PC-3 (cell line): Measurements from ENCODE around the gene KCNK5. TPM values are rescaled to one million over a fixed set of nuclear protein-coding genes. Genes with fewer than 3 reads are reported as not detected.

Experiments
- ATAC-seq: fragments of 200-7000 bp; cut with Tn5 transposase; 2 replicates; pipeline ENCODE4 v1.9.1; 2020; ENCODE audit warnings: mild to moderate bottlenecking, moderate library complexity
- BruUV-seq: library from RNA; stranded (reverse); fragments of 400-500 nt; replicated peaks from 2 replicates; lab custom pipeline; 2021; lab: Mats Ljungman, UMichigan
- CTCF ChIA-PET: fragments of 300-600 bp; sonication (Branson Sonifier 250); formaldehyde crosslinking; loops from one replicate; lab custom pipeline; 2022; ENCODE audit warnings: antibody characterized with exemption; lab: Charles Lee
- POLR2A ChIA-PET: fragments of 300-600 bp; sonication (Branson Sonifier 250); formaldehyde crosslinking; loops from one replicate; lab custom pipeline; 2022; ENCODE audit warnings: antibody characterized with exemption; ENCODE audit not compliant: unreplicated experiment; lab: Charles Lee
- DNase-seq: peaks from one replicate; pipeline ENCODE4 v3.0.0-alpha.2; 2015
- H2AFZ ChIP-seq: fragments of 300-600 bp; sonication (generic); 2 replicates; pipeline ENCODE4 v1.6.0; 2016; ENCODE audit warnings: antibody characterized with exemption, low read length
- H3F3A ChIP-seq: fragments of 300-600 bp; sonication (generic); one replicate; pipeline ENCODE4 v1.6.0; 2017; ENCODE audit warnings: antibody characterized with exemption, low read length, control low read depth, mild to moderate bottlenecking; ENCODE audit not compliant: unreplicated experiment
- H3K27ac ChIP-seq: fragments of 300-600 bp; sonication (generic); 2 replicates; pipeline ENCODE4 v1.5.1; 2016; ENCODE audit warnings: mild to moderate bottlenecking, low read length
- H3K27me3 ChIP-seq: fragments of 300-600 bp; sonication (generic); 2 replicates; pipeline ENCODE4 v1.6.1; 2016; ENCODE audit warnings: low read length, mixed read lengths
- H3K36me3 ChIP-seq: fragments of 300-600 bp; sonication (generic); 2 replicates; pipeline ENCODE4 v1.6.1; 2016; ENCODE audit warnings: low read depth, mixed run types, low read length, mixed read lengths
- H3K4me1 ChIP-seq: fragments of 300-600 bp; sonication (generic); 2 replicates; pipeline ENCODE4 v1.5.1; 2016; ENCODE audit warnings: low read length; ENCODE audit not compliant: insufficient read depth
- H3K4me2 ChIP-seq: fragments of 300-600 bp; sonication (generic); 2 replicates; pipeline ENCODE4 v1.6.0; 2016; ENCODE audit warnings: low read length
- H3K4me3 ChIP-seq: fragments of 300-600 bp; sonication (generic); 2 replicates; pipeline ENCODE4 v1.5.1; 2016; ENCODE audit warnings: mild to moderate bottlenecking, low read length, mixed read lengths
- H3K79me2 ChIP-seq: fragments of 300-600 bp; sonication (generic); 2 replicates; pipeline ENCODE4 v1.6.1; 2017; ENCODE audit warnings: low read length, mixed read lengths
- H3K9ac ChIP-seq: fragments of 300-600 bp; sonication (generic); 2 replicates; pipeline ENCODE4 v1.6.0; 2016; ENCODE audit warnings: mild to moderate bottlenecking, low read length
- H3K9me2 ChIP-seq: fragments of 300-600 bp; sonication (generic); replicated peaks from 2 replicates; pipeline ENCODE4 v1.6.1; 2016; ENCODE audit warnings: mixed run types, low read length, mixed read lengths
- H3K9me3 ChIP-seq: fragments of 300-600 bp; sonication (generic); 2 replicates; pipeline ENCODE4 v1.6.1; 2016; ENCODE audit warnings: low read length, mixed read lengths
- H4K20me1 ChIP-seq: fragments of 300-600 bp; sonication (generic); 2 replicates; pipeline ENCODE4 v1.6.1; 2016; ENCODE audit warnings: low read length, mixed read lengths
- CTCF ChIP-seq: fragments of 300-600 bp; sonication (generic); conservative IDR thresholded peaks from 2 replicates; pipeline ENCODE4 v1.5.1; 2017; ENCODE audit warnings: antibody characterized with exemption, low read depth, mild to moderate bottlenecking, low read length
- EZH2 ChIP-seq: fragments of 300-600 bp; sonication (generic); IDR thresholded peaks from one replicate; pipeline ENCODE4 v1.6.1; 2017; ENCODE audit warnings: antibody characterized with exemption, mild to moderate bottlenecking, low read length; ENCODE audit not compliant: unreplicated experiment
- EZH2phosphoT487 ChIP-seq: fragments of 300-600 bp; sonication (generic); IDR thresholded peaks from 2 replicates; pipeline ENCODE4 v1.6.1; 2018; ENCODE audit warnings: mild to moderate bottlenecking, antibody characterized with exemption, low read length, borderline replicate concordance
- intact Hi-C: fragments of 100-400 bp; cut with micrococcal nuclease; formaldehyde crosslinking; loops from 2 replicates; pipeline ENCODE4 v1.9.0; 2023
- total RNA-seq: library from RNA; depleted of rRNA; stranded (reverse); fragments of >200 nt; gene quantifications from 2 replicates; pipeline ENCODE4 v1.2.3, GENCODE V29; 2014

Gene KCNK5
- total RNA-seq, 1 experiment from 2014 or later: 3.5 TPM

GRCh38 chr6:39184906-39185580 lies 44.2 kb downstream of the KCNK5 start:
- Histone ChIP-seq H3K36me3 (no peaks in the 10 kb centered on the region), H3K27ac (peak overlapping the region; percentile 40), H3K4me1 (peaks cover 18% of the 10 kb centered on the region), H3K79me2 (no peaks in the 10 kb centered on the region), H3K9ac (no peak overlapping the region), H2AFZ (no peak overlapping the region), H3K4me3 (no peak overlapping the region), H3K9me3 (no peaks in the 10 kb centered on the region), H4K20me1 (no peaks in the 10 kb centered on the region), H3K9me2 (no peaks in the 10 kb centered on the region), H3K27me3 (no peaks in the 10 kb centered on the region), H3F3A (no peaks in the 10 kb centered on the region), H3K4me2 (peak overlapping the region; percentile 45)
- ATAC-seq: peak; percentile 55
- DNase-seq: peak; percentile 62
- TF ChIP-seq CTCF (no peak), EZH2 (no peak), EZH2phosphoT487 (no peak)
- intact Hi-C loops: no loop called here
- BruUV-seq: no TSS peak
- CTCF ChIA-PET: no interaction called here
- POLR2A ChIA-PET: no interaction called here

- DNase-seq (no peak), ATAC-seq (no peak)
- Histone ChIP-seq H3K4me1 (peaks cover 14% of the 10 kb centered on the region), H3K4me2 (no peak overlapping the region), H3F3A (no peaks in the 10 kb centered on the region), H3K4me3 (no peak overlapping the region), H3K27me3 (no peaks in the 10 kb centered on the region), H3K9ac (no peak overlapping the region), H4K20me1 (no peaks in the 10 kb centered on the region), H3K36me3 (no peaks in the 10 kb centered on the region), H3K9me3 (no peaks in the 10 kb centered on the region), H3K79me2 (no peaks in the 10 kb centered on the region), H2AFZ (no peak overlapping the region), H3K9me2 (no peaks in the 10 kb centered on the region), H3K27ac (no peak overlapping the region)
- TF ChIP-seq EZH2: no peak
- TF ChIP-seq CTCF: no peak
- no peak for TF ChIP-seq EZH2phosphoT487
- CTCF ChIA-PET: no interaction called here
- POLR2A ChIA-PET: interaction anchor here (0.7 kb wide), 1 partner anchor 35 kb away, joined by 7 read pairs; no protein-coding TSS in a partner anchor
- intact Hi-C loops: no loop called here
- no TSS peak for BruUV-seq
Measured at GRCh38 chr6:39182604-39183003, 46.7 kb downstream of the KCNK5 start.

- ATAC-seq (no peak), DNase-seq (no peak)
- no peaks in the 10 kb centered on the region for H3K9me3 ChIP-seq
- no TSS peak for BruUV-seq
- H3K9ac ChIP-seq: no peak overlapping the region
- no peaks in the 10 kb centered on the region for H3K27me3 ChIP-seq
- H3K4me3 ChIP-seq: no peak overlapping the region
- no peaks in the 10 kb centered on the region for H3K36me3 ChIP-seq
- no peak for TF ChIP-seq EZH2phosphoT487
- TF ChIP-seq EZH2: no peak
- no peak for TF ChIP-seq CTCF
- H2AFZ ChIP-seq: no peak overlapping the region
- no peaks in the 10 kb centered on the region for H4K20me1 ChIP-seq
- CTCF ChIA-PET: no interaction called here
- H3K79me2 ChIP-seq: no peaks in the 10 kb centered on the region
- no peak overlapping the region for H3K27ac ChIP-seq
- no peaks in the 10 kb centered on the region for H3K9me2 ChIP-seq
- H3F3A ChIP-seq: no peaks in the 10 kb centered on the region
- POLR2A ChIA-PET: no interaction called here
- H3K4me1 ChIP-seq: peaks cover 13% of the 10 kb centered on the region
- H3K4me2 ChIP-seq: no peak overlapping the region
- intact Hi-C loops: no loop called here
Measured at GRCh38 chr6:39181826-39182225, 47.4 kb downstream of the KCNK5 start.
